Type B pancreatic cell (in vitro differentiated cells): ENCODE measurements around the gene PRICKLE2. TPM values are rescaled to one million over a fixed set of nuclear protein-coding genes. Genes with fewer than 3 reads are reported as not detected.

Experiments used
- DNase-seq: peaks from one replicate; pipeline ENCODE4 v3.0.0; 2021; ENCODE audit warnings: mixed read lengths; ENCODE audit not compliant: unreplicated experiment; ENCODE audit errors: extremely low spot score
- H3K27ac Mint-ChIP-seq: 2 replicates; pipeline ENCODE4 v1.8.0; 2021; ENCODE audit warnings: mild to moderate bottlenecking, mixed read lengths
- H3K27me3 Mint-ChIP-seq: 2 replicates; pipeline ENCODE4 v1.8.0; 2021; ENCODE audit warnings: mixed read lengths
- H3K36me3 Mint-ChIP-seq: 2 replicates; pipeline ENCODE4 v1.8.0; 2021; ENCODE audit warnings: mixed read lengths
- H3K4me1 Mint-ChIP-seq: one replicate; pipeline ENCODE4 v1.8.0; 2021; ENCODE audit warnings: mixed read lengths; ENCODE audit not compliant: unreplicated experiment
- H3K4me3 Mint-ChIP-seq: 2 replicates; pipeline ENCODE4 v1.8.0; 2021; ENCODE audit warnings: mild to moderate bottlenecking, mixed read lengths
- H3K9me3 Mint-ChIP-seq: 2 replicates; pipeline ENCODE4 v1.8.0; 2021; ENCODE audit warnings: mixed read lengths
- CTCF ChIP-seq: fragments of 200-600 bp; sonication (generic); conservative IDR thresholded peaks from 2 replicates; pipeline ENCODE4 v1.5.0; 2021; ENCODE audit warnings: antibody characterized with exemption, mild to moderate bottlenecking
- total RNA-seq: library from RNA; stranded (reverse); gene quantifications from 2 replicates; pipeline ENCODE4 v1.2.1, GENCODE V29; 2021; ENCODE audit warnings: low replicate concordance

PRICKLE2 gene
- total RNA-seq, 1 donor from 2014 or later, result 23.6 TPM

- no peak for TF ChIP-seq CTCF
- Mint-ChIP-seq H3K36me3 (peaks cover 12% of the 10 kb centered on the region), H3K4me1 (peaks cover 6% of the 10 kb centered on the region), H3K9me3 (peaks cover 13% of the 10 kb centered on the region), H3K27ac (no peak overlapping the region), H3K4me3 (no peak overlapping the region), H3K27me3 (no peaks in the 10 kb centered on the region)
- no peak for DNase-seq
Observed at GRCh38 chr3:64123931-64124330, 101.3 kb downstream of the PRICKLE2 start.

GRCh38 chr3:64122476-64122875 is 102.8 kb downstream of the PRICKLE2 start:
- H3K36me3 Mint-ChIP-seq, result peaks cover 14% of the 10 kb centered on the region
- TF ChIP-seq CTCF, result no peak
- H3K27ac Mint-ChIP-seq, result no peak overlapping the region
- no peak overlapping the region for H3K4me3 Mint-ChIP-seq
- peaks cover 6% of the 10 kb centered on the region for H3K4me1 Mint-ChIP-seq
- H3K27me3 Mint-ChIP-seq, result no peaks in the 10 kb centered on the region
- peaks cover 15% of the 10 kb centered on the region for H3K9me3 Mint-ChIP-seq
- no peak for DNase-seq

GRCh38 chr3:64121750-64122311 is 103.4 kb downstream of the PRICKLE2 start:
- Mint-ChIP-seq H3K4me3 (no peak overlapping the region), H3K4me1 (peaks cover 6% of the 10 kb centered on the region), H3K36me3 (peaks cover 14% of the 10 kb centered on the region), H3K27me3 (no peaks in the 10 kb centered on the region), H3K9me3 (peaks cover 15% of the 10 kb centered on the region), H3K27ac (no peak overlapping the region)
- TF ChIP-seq CTCF, result no peak
- DNase-seq, result no peak

GRCh38 chr3:64120876-64121275 is 104.4 kb downstream of the PRICKLE2 start:
- no peak for DNase-seq
- no peak overlapping the region for H3K27ac Mint-ChIP-seq
- H3K9me3 Mint-ChIP-seq, result peaks cover 16% of the 10 kb centered on the region
- H3K27me3 Mint-ChIP-seq, result no peaks in the 10 kb centered on the region
- H3K4me1 Mint-ChIP-seq, result peaks cover 6% of the 10 kb centered on the region
- no peak overlapping the region for H3K4me3 Mint-ChIP-seq
- peaks cover 16% of the 10 kb centered on the region for H3K36me3 Mint-ChIP-seq
- TF ChIP-seq CTCF, result no peak

GRCh38 chr3:64117483-64117882 is 107.8 kb downstream of the PRICKLE2 start:
- Mint-ChIP-seq H3K27ac (no peak overlapping the region), H3K9me3 (peaks cover 25% of the 10 kb centered on the region), H3K4me3 (no peak overlapping the region), H3K36me3 (peaks cover 23% of the 10 kb centered on the region), H3K4me1 (peaks cover 6% of the 10 kb centered on the region), H3K27me3 (no peaks in the 10 kb centered on the region)
- no peak for TF ChIP-seq CTCF
- DNase-seq, result no peak

- peaks cover 25% of the 10 kb centered on the region for H3K9me3 Mint-ChIP-seq
- H3K27me3 Mint-ChIP-seq, result no peaks in the 10 kb centered on the region
- H3K27ac Mint-ChIP-seq, result no peak overlapping the region
- H3K36me3 Mint-ChIP-seq, result peaks cover 29% of the 10 kb centered on the region
- no peak for DNase-seq
- TF ChIP-seq CTCF, result no peak
- no peak overlapping the region for H3K4me3 Mint-ChIP-seq
- peaks cover 10% of the 10 kb centered on the region for H3K4me1 Mint-ChIP-seq
Observed at GRCh38 chr3:64114651-64115050, 110.6 kb downstream of the PRICKLE2 start.
